CD14-positive monocyte (primary cell): ENCODE data around the gene RPTOR. TPM values are rescaled to one million over a fixed set of nuclear protein-coding genes. Genes with fewer than 3 reads are reported as not detected.

Experiments used
- DNase-seq, 3 donors: peaks; one replicate each; pipeline ENCODE4 v3.0.0-alpha.2; 2011 to 2022
- H2AFZ ChIP-seq: 2 replicates; pipeline ENCODE4 v1.6.0; 2012; ENCODE audit warnings: mild to moderate bottlenecking, low read depth, low read length, inconsistent platforms; ENCODE audit not compliant: insufficient read depth, poor library complexity, severe bottlenecking
- H3K27ac ChIP-seq, 2 donors: 1 replicate in 1 of 2; 2 replicates in 1 of 2; pipeline ENCODE4 v1.5.1; 2012 to 2013; ENCODE audit warnings: low read length in 2 of 2, control low read depth in 1 of 2, inconsistent platforms in 1 of 2, low read depth in 1 of 2, mild to moderate bottlenecking in 1 of 2
- H3K27me3 ChIP-seq, 2 donors: one replicate each; pipeline versions ENCODE4 v1.6.0 to v1.6.1; 2011 to 2013; ENCODE audit warnings: low read length in 2 of 2; ENCODE audit not compliant: control insufficient read depth in 2 of 2, insufficient read depth in 2 of 2
- H3K36me3 ChIP-seq, 2 donors: replicated peaks in 1 of 2; 1 replicate in 1 of 2; 2 replicates in 1 of 2; pipeline versions ENCODE4 v1.5.1 to v1.6.1; 2012 to 2013; ENCODE audit warnings: low read length in 2 of 2, control low read depth in 1 of 2, inconsistent platforms in 1 of 2, mild to moderate bottlenecking in 1 of 2; ENCODE audit not compliant: insufficient read depth in 2 of 2, control insufficient read depth in 1 of 2
- H3K4me1 ChIP-seq, 2 donors: 1 replicate in 1 of 2; 2 replicates in 1 of 2; pipeline versions ENCODE4 v1.5.1 to v1.6.1; 2012 to 2013; ENCODE audit warnings: low read length in 2 of 2, control low read depth in 1 of 2, inconsistent platforms in 1 of 2, mild to moderate bottlenecking in 1 of 2, moderate library complexity in 1 of 2; ENCODE audit not compliant: insufficient read depth in 2 of 2, control insufficient read depth in 1 of 2
- H3K4me2 ChIP-seq: replicated peaks from 2 replicates; pipeline ENCODE3; 2012; ENCODE audit warnings: low read length, moderate library complexity, mild to moderate bottlenecking; ENCODE audit not compliant: poor library complexity, severe bottlenecking; ENCODE audit errors: extremely low read depth
- H3K4me3 ChIP-seq, 3 experiments: fragments of 200-600 bp in 1 of 3; sonication (generic) in 1 of 3; replicated peaks in 1 of 3; 1 replicate in 2 of 3; 2 replicates in 1 of 3; pipeline ENCODE4 v1.5.1; 2011 to 2013; ENCODE audit warnings: low read length in 3 of 3, mild to moderate bottlenecking in 3 of 3, control low read depth in 2 of 3, low read depth in 2 of 3, inconsistent platforms in 1 of 3, moderate library complexity in 1 of 3
- H3K79me2 ChIP-seq: 2 replicates; pipeline ENCODE4 v1.6.0; 2012; ENCODE audit warnings: mild to moderate bottlenecking, control low read depth, inconsistent platforms, low read length, moderate library complexity; ENCODE audit not compliant: insufficient read depth
- H3K9ac ChIP-seq: 2 replicates; pipeline ENCODE4 v1.6.0; 2017; ENCODE audit warnings: low read length, mild to moderate bottlenecking; ENCODE audit not compliant: insufficient read depth, poor library complexity, severe bottlenecking
- H3K9me3 ChIP-seq, 2 donors: replicated peaks in 1 of 2; 1 replicate in 1 of 2; 2 replicates in 1 of 2; pipeline versions ENCODE4 v1.5.1 to v1.6.1; 2012 to 2013; ENCODE audit warnings: low read length in 2 of 2, control low read depth in 1 of 2; ENCODE audit not compliant: control insufficient read depth in 1 of 2, insufficient read depth in 1 of 2
- H4K20me1 ChIP-seq: 2 replicates; pipeline ENCODE4 v1.6.0; 2012; ENCODE audit warnings: mild to moderate bottlenecking, low read length, control low read depth, moderate library complexity; ENCODE audit not compliant: insufficient read depth
- H3K27ac Mint-ChIP-seq, 7 donors: one replicate each; pipeline ENCODE4 v1.8.0; 2020; ENCODE audit warnings: mild to moderate bottlenecking in 7 of 7, mixed read lengths in 7 of 7, moderate library complexity in 6 of 7, inconsistent platforms in 2 of 7
- H3K27me3 Mint-ChIP-seq, 3 donors: one replicate each; pipeline ENCODE4 v1.8.0; 2021 to 2022; ENCODE audit warnings: low read depth in 3 of 3, mild to moderate bottlenecking in 3 of 3, mixed read lengths in 3 of 3, moderate library complexity in 3 of 3, inconsistent platforms in 1 of 3
- H3K36me3 Mint-ChIP-seq, 2 donors: one replicate each; pipeline ENCODE4 v1.8.0; 2020; ENCODE audit warnings: mixed read lengths in 2 of 2, inconsistent platforms in 1 of 2, mild to moderate bottlenecking in 1 of 2
- H3K4me1 Mint-ChIP-seq: one replicate; pipeline ENCODE4 v1.8.0; 2020; ENCODE audit warnings: mild to moderate bottlenecking, mixed read lengths
- H3K4me3 Mint-ChIP-seq, 2 donors: one replicate each; pipeline ENCODE4 v1.8.0; 2020; ENCODE audit warnings: mild to moderate bottlenecking in 2 of 2, mixed read lengths in 2 of 2, moderate library complexity in 1 of 2
- H3K9me3 Mint-ChIP-seq, 7 donors: one replicate each; pipeline ENCODE4 v1.8.0; 2020 to 2022; ENCODE audit warnings: mixed read lengths in 7 of 7, mild to moderate bottlenecking in 6 of 7, moderate library complexity in 6 of 7, inconsistent platforms in 2 of 7
- WGBS: methylation state at CpG from one replicate; pipeline ENCODE4 v1.1.5; 2013; ENCODE audit warnings: missing lambda C conversion rate; ENCODE audit not compliant: insufficient coverage; 5-methylcytosine and 5-hydroxymethylcytosine counted together
- intact Hi-C, 2 donors: fragments of 100-400 bp; cut with micrococcal nuclease; formaldehyde crosslinking; loops; one replicate each; pipeline versions ENCODE4 v1.15.0 to v1.15.1; 2023
- polyA plus RNA-seq, 3 donors: library from polyadenylated mRNA; depleted of rRNA in 1 of 3; unstranded in 2 of 3; stranded (reverse) in 1 of 3; fragments of 300-500 nt in 2 of 3; fragments of >200 nt in 1 of 3; fragmentation: Illumina TruSeq in 2 of 3; gene quantifications; 1 replicate in 2 of 3; 2 replicates in 1 of 3; pipeline ENCODE4 v1.2.3, GENCODE V29; 2012 to 2021
- TF ChIP-seq, protein P1 (sequence below): fragments of 200-600 bp; IDR thresholded peaks from one replicate; pipeline ENCODE4 v1.8.0; 2022; ENCODE audit warnings: antibody characterized with exemption, mild to moderate bottlenecking

The RPTOR gene
- polyA plus RNA-seq, 3 donors, result 1.1 to 8.7 (median 2.6) TPM

DNA sequence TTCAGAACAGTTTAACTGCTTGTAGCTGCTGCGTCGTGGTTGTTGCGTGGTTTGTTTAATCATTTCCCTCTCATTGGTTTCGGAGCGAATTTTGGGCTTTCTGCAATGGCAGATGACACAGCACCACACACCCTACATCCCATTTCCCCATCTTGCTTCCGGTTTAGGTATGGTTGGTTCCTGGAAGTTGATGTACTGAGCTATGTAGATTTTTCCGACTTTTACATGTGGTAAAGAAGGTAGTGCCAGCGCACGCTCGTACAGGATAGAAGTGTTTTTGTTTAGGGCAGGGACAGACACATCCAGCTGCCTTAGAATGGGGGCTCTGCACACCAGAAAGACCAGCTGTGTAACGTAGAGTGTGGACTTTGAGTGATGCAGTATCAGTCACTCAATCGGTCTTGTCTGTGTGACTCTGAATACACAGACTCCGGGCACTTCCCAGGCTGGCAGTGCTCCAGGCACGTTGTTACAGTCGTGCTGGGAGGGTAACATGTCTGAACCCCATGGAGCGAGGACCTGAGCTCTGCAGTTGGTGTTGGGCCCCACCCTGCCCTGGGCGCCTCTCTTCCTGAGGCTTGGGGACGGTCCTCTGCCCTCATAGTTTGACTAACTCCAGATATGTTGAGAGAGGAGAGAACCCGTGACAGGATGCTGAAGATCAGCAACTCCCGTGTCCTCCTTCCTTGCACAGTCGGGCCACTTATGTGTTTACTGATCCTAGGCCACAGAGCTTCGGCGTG lies 275.0 kb downstream of the RPTOR start:
- Histone ChIP-seq H3K4me2 (no peak overlapping the region), H3K79me2 (no peaks in the 10 kb centered on the region), H3K9me3 (peaks cover 9 to 12% of the 10 kb centered on the region in 2 donors), H3K4me3 (no peak overlapping the region), H3K27ac (peak overlapping the region in 1 of 2 donors; percentile 52), H3K27me3 (no peaks in the 10 kb centered on the region), H3K36me3 (peaks cover 10 to 24% of the 10 kb centered on the region in 2 donors), H3K4me1 (peaks cover 20 to 38% of the 10 kb centered on the region in 2 donors), H2AFZ (no peak overlapping the region), H3K9ac (no peak overlapping the region), H4K20me1 (no peaks in the 10 kb centered on the region)
- DNase-seq, result peak; percentile 63 to 86 (median 64)
- Mint-ChIP-seq H3K4me3 (peak overlapping the region in 1 of 2 donors; percentile 60), H3K27me3 (peaks cover 1 to 5% (median 4%) of the 10 kb centered on the region in 3 donors), H3K4me1 (peaks cover 27% of the 10 kb centered on the region), H3K9me3 (peaks cover 6 to 19% (median 14%) of the 10 kb centered on the region in 7 donors), H3K27ac (peak overlapping the region; percentile 66 to 91 (median 86)), H3K36me3 (peaks cover 47 to 52% of the 10 kb centered on the region in 2 donors)
- TF ChIP-seq, protein P1, sequence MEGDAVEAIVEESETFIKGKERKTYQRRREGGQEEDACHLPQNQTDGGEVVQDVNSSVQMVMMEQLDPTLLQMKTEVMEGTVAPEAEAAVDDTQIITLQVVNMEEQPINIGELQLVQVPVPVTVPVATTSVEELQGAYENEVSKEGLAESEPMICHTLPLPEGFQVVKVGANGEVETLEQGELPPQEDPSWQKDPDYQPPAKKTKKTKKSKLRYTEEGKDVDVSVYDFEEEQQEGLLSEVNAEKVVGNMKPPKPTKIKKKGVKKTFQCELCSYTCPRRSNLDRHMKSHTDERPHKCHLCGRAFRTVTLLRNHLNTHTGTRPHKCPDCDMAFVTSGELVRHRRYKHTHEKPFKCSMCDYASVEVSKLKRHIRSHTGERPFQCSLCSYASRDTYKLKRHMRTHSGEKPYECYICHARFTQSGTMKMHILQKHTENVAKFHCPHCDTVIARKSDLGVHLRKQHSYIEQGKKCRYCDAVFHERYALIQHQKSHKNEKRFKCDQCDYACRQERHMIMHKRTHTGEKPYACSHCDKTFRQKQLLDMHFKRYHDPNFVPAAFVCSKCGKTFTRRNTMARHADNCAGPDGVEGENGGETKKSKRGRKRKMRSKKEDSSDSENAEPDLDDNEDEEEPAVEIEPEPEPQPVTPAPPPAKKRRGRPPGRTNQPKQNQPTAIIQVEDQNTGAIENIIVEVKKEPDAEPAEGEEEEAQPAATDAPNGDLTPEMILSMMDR, result no peak
- intact Hi-C loops, result loop anchor here in 1 of 2 donors (10.0 kb wide), 1 partner anchor 155 kb away; no protein-coding TSS in a partner anchor
- WGBS, result 80% methylated on average over 13 of the region's 23 CpGs

DNA sequence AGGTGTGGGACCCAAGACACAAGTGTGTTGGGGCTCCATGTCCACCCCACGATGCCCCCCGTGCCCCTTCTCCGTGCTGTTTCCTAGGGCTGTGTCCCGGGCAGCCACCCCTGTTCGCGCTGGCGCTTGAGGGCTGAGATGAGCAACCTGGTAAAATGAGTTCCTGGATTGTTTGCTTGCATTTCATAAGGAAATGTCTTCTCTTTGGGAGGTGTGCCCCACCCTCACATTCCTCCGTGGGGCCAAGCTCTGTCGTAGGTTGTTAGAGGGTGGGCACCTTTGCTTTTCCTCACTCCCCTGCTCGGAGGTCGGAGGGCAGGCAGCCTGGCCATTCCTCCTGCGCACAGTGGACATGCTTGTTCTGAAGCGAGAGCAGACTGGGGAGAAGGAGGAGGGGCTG lies 275.7 kb downstream of the RPTOR start:
- Histone ChIP-seq H2AFZ (no peak overlapping the region), H3K4me2 (no peak overlapping the region), H3K9ac (no peak overlapping the region), H3K36me3 (peaks cover 14 to 29% of the 10 kb centered on the region in 2 donors), H3K27ac (peak overlapping the region in 1 of 2 donors; percentile 59), H3K4me3 (no peak overlapping the region), H3K4me1 (peaks cover 20 to 38% of the 10 kb centered on the region in 2 donors), H4K20me1 (no peaks in the 10 kb centered on the region), H3K9me3 (peaks cover 9 to 12% of the 10 kb centered on the region in 2 donors), H3K27me3 (no peaks in the 10 kb centered on the region), H3K79me2 (no peaks in the 10 kb centered on the region)
- TF ChIP-seq, protein P1, result no peak
- intact Hi-C loops, result loop anchor here in 1 of 2 donors (10.0 kb wide), 1 partner anchor 154 kb away; no protein-coding TSS in a partner anchor
- WGBS, result 93% methylated on average over 10 of the region's 13 CpGs
- H3K4me3 Mint-ChIP-seq, result no peak overlapping the region
- no peak for DNase-seq
- H3K27me3 Mint-ChIP-seq, result peaks cover 1 to 4% (median 3%) of the 10 kb centered on the region in 3 donors
- H3K9me3 Mint-ChIP-seq, result peaks cover 6 to 19% (median 14%) of the 10 kb centered on the region in 7 donors
- H3K4me1 Mint-ChIP-seq, result peaks cover 27% of the 10 kb centered on the region
- H3K27ac Mint-ChIP-seq, result peak overlapping the region in 6 of 7 donors; percentile 5 to 91 (median 72)
- peaks cover 50 to 53% of the 10 kb centered on the region in 2 donors for H3K36me3 Mint-ChIP-seq
